Breast epithelium (tissue), 3 donors: ENCODE data around the gene TMEM132C.

Source experiments
- CTCF ChIP-seq, 3 donors: fragments of 450-650 bp; IDR thresholded peaks; one replicate each; pipeline ENCODE4 v1.5.1; 2016 to 2017; ENCODE audit warnings: antibody characterized with exemption in 3 of 3, mild to moderate bottlenecking in 3 of 3, moderate library complexity in 3 of 3
- POLR2A ChIP-seq: fragments of 450-650 bp; IDR thresholded peaks from one replicate; pipeline ENCODE4 v1.6.1; 2016; ENCODE audit warnings: antibody characterized with exemption, mild to moderate bottlenecking, moderate library complexity

GRCh38 chr12:128606970-128607369 lies 340.0 kb downstream of the TMEM132C start:
- no peak for TF ChIP-seq CTCF (IDR thresholded peaks at IDR 0.05)
- no peak for TF ChIP-seq POLR2A
